GM23338 (cell line): Measurements from ENCODE around the gene ARL5C. TPM values are rescaled to one million over a fixed set of nuclear protein-coding genes. Genes with fewer than 3 reads are reported as not detected.

ENCODE experiments used
- ATAC-seq: fragments of 200-7000 bp; cut with Tn5 transposase; 3 replicates; pipeline ENCODE4 v1.9.1; 2020
- DNase-seq: peaks from one replicate; pipeline ENCODE4 v3.0.0-alpha.2; 2015; ENCODE audit warnings: low spot score
- H2AFZ ChIP-seq: fragments of 200-600 bp; sonication (generic); 2 replicates; pipeline ENCODE4 v1.8.0; 2016; ENCODE audit warnings: antibody characterized with exemption, mild to moderate bottlenecking, moderate library complexity
- H3F3A ChIP-seq: fragments of 200-600 bp; sonication (generic); replicated peaks from 2 replicates; pipeline ENCODE4 v1.8.0; 2017; ENCODE audit warnings: antibody characterized with exemption, mixed run types, low read depth
- H3K27ac ChIP-seq: fragments of 200-600 bp; sonication (generic); 2 replicates; pipeline ENCODE4 v1.6.1; 2016; ENCODE audit warnings: low read depth
- H3K27me3 ChIP-seq: fragments of 200-600 bp; sonication (generic); 2 replicates; pipeline ENCODE4 v1.8.0; 2016; ENCODE audit warnings: mild to moderate bottlenecking, mixed run types, moderate library complexity; ENCODE audit not compliant: insufficient read depth
- H3K36me3 ChIP-seq: fragments of 200-600 bp; sonication (generic); 2 replicates; pipeline ENCODE4 v1.8.0; 2016; ENCODE audit warnings: mild to moderate bottlenecking; ENCODE audit not compliant: insufficient read depth
- H3K4me1 ChIP-seq: fragments of 200-600 bp; sonication (generic); 2 replicates; pipeline ENCODE4 v1.8.0; 2016; ENCODE audit warnings: mild to moderate bottlenecking, moderate library complexity; ENCODE audit not compliant: insufficient read depth
- H3K4me2 ChIP-seq: fragments of 200-600 bp; sonication (generic); 2 replicates; pipeline ENCODE4 v1.7.1; 2017; ENCODE audit warnings: mixed run types
- H3K4me3 ChIP-seq: fragments of 200-600 bp; sonication (generic); 2 replicates; pipeline ENCODE4 v1.6.1; 2016; ENCODE audit warnings: mixed run types
- H3K79me2 ChIP-seq: fragments of 200-600 bp; sonication (generic); replicated peaks from 2 replicates; pipeline ENCODE4 v1.8.0; 2017; ENCODE audit warnings: mild to moderate bottlenecking; ENCODE audit not compliant: insufficient read depth
- H3K9me2 ChIP-seq: fragments of 200-600 bp; sonication (generic); 2 replicates; pipeline ENCODE4 v1.8.0; 2017; ENCODE audit not compliant: insufficient read depth
- H4K20me1 ChIP-seq: fragments of 200-600 bp; sonication (generic); replicated peaks from 2 replicates; pipeline ENCODE4 v1.8.0; 2017; ENCODE audit warnings: mild to moderate bottlenecking; ENCODE audit not compliant: insufficient read depth
- H3K27ac Mint-ChIP-seq: 2 replicates; pipeline ENCODE4 v1.8.0; 2020; ENCODE audit warnings: inconsistent platforms, mild to moderate bottlenecking, moderate library complexity, mixed read lengths
- H3K27me3 Mint-ChIP-seq: 3 replicates; pipeline ENCODE4 v1.8.0; 2022; ENCODE audit warnings: low read depth, mild to moderate bottlenecking, moderate library complexity, mixed read lengths, inconsistent platforms; ENCODE audit not compliant: insufficient read depth, poor library complexity
- H3K36me3 Mint-ChIP-seq: 3 replicates; pipeline ENCODE4 v1.8.0; 2021; ENCODE audit warnings: low read depth, mild to moderate bottlenecking, inconsistent platforms, moderate library complexity, mixed read lengths
- H3K4me1 Mint-ChIP-seq: 3 replicates; pipeline ENCODE4 v1.8.0; 2020; ENCODE audit warnings: mild to moderate bottlenecking, inconsistent platforms, mixed read lengths
- H3K4me3 Mint-ChIP-seq: 3 replicates; pipeline ENCODE4 v1.8.0; 2021; ENCODE audit warnings: moderate library complexity, mild to moderate bottlenecking, inconsistent platforms, mixed read lengths
- H3K9me3 Mint-ChIP-seq: 3 replicates; pipeline ENCODE4 v1.8.0; 2020; ENCODE audit warnings: moderate library complexity, mild to moderate bottlenecking, inconsistent platforms, mixed read lengths
- CREB1 ChIP-seq: fragments of 250-450 bp; sonication (Bioruptor Pico); IDR thresholded peaks from 2 replicates; pipeline ENCODE4 v1.5.0; 2020; ENCODE audit warnings: low read depth, mild to moderate bottlenecking, moderate library complexity
- EZH2 ChIP-seq: fragments of 200-600 bp; sonication (generic); IDR thresholded peaks from one replicate; pipeline ENCODE4 v1.8.0; 2017; ENCODE audit warnings: antibody characterized with exemption, mild to moderate bottlenecking, low read depth; ENCODE audit not compliant: unreplicated experiment
- EZH2phosphoT487 ChIP-seq: fragments of 200-600 bp; sonication (generic); IDR thresholded peaks from one replicate; pipeline ENCODE4 v1.8.1; 2018; ENCODE audit warnings: antibody characterized with exemption; ENCODE audit not compliant: unreplicated experiment
- JUNB ChIP-seq: IDR thresholded peaks from one replicate; pipeline ENCODE4 v1.6.1; 2016; ENCODE audit warnings: antibody characterized with exemption; ENCODE audit not compliant: unreplicated experiment
- NANOG ChIP-seq: IDR thresholded peaks from 2 replicates; pipeline ENCODE4 v1.6.1; 2016; ENCODE audit warnings: antibody characterized with exemption, borderline replicate concordance
- POLR2AphosphoS5 ChIP-seq: IDR thresholded peaks from 2 replicates; pipeline ENCODE4 v1.6.1; 2016; ENCODE audit warnings: antibody characterized with exemption, low read depth
- STAT1 ChIP-seq: IDR thresholded peaks from one replicate; pipeline ENCODE4 v1.6.1; 2016; ENCODE audit warnings: antibody characterized with exemption; ENCODE audit not compliant: unreplicated experiment
- ZNF114 ChIP-seq: fragments of 250-450 bp; sonication (Bioruptor Pico); IDR thresholded peaks from 2 replicates; pipeline ENCODE4 v1.5.0; 2020; ENCODE audit warnings: mild to moderate bottlenecking, moderate library complexity
- ZNF331 ChIP-seq: fragments of 250-450 bp; sonication (Bioruptor Pico); IDR thresholded peaks from 2 replicates; pipeline ENCODE4 v1.5.0; 2020; ENCODE audit warnings: low read depth, mild to moderate bottlenecking, moderate library complexity
- polyA plus RNA-seq: library from polyadenylated mRNA; unstranded; fragments of >200 nt; fragmentation: Nextera tagmentation; extraction: Ambion mirVana; gene quantifications from 2 replicates; pipeline ENCODE4 v1.2.1, GENCODE V29; 2016
- total RNA-seq: library from RNA; depleted of rRNA; stranded (reverse); fragments of >200 nt; shearing (Covaris generic); gene quantifications from 2 replicates; pipeline ENCODE4 v1.2.3, GENCODE V29; 2014
- TF ChIP-seq, protein P1 (sequence below): fragments of 250-450 bp; sonication (Bioruptor Pico); IDR thresholded peaks from 2 replicates; pipeline ENCODE4 v1.5.0; 2020; ENCODE audit warnings: mild to moderate bottlenecking, moderate library complexity
- TF ChIP-seq, protein P2 (sequence below), 2 experiments: fragments of 200-600 bp in 1 of 2; sonication (generic) in 1 of 2; conservative IDR thresholded peaks; 2 replicates each; pipeline versions ENCODE4 v1.5.1 to v1.6.1; 2016 to 2017; ENCODE audit warnings: antibody characterized with exemption in 2 of 2, low read depth in 2 of 2, mild to moderate bottlenecking in 2 of 2, moderate library complexity in 1 of 2
- TF ChIP-seq, protein P3 (sequence below): IDR thresholded peaks from one replicate; pipeline ENCODE4 v1.6.1; 2018; ENCODE audit warnings: antibody characterized with exemption; ENCODE audit not compliant: unreplicated experiment
- TF ChIP-seq, protein P4 (sequence below): IDR thresholded peaks from 2 replicates; pipeline ENCODE4 v1.6.1; 2016; ENCODE audit warnings: antibody characterized with exemption

ARL5C gene
- total and polyA plus RNA-seq, 2 experiments from 2014 or later, result not detected

DNA sequence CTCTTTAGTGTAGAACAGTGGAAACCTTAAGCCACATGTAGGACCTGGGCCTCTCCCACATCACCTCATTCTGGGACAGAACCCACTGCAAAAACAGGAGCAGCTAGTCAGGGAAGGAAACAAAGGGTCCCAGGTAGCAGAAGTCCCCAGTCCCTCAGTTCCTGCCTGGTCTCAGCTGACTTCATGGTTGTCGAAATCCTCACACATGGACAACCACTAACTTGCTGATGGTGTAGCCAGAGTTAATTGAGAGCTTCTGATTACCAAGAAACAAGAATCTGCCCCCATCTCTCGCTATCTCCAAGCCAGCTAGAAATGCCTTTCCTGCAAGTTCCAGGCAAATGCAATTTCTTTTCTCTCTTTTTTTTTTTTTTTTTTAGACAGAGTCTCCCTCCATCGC is 3.6 kb upstream of the ARL5C start:
- ATAC-seq (no peak), DNase-seq (no peak)
- H3K4me3 Mint-ChIP-seq, result no peak overlapping the region
- H3F3A ChIP-seq, result peaks cover 6% of the 10 kb centered on the region
- no peaks in the 10 kb centered on the region for H3K79me2 ChIP-seq
- H3K9me2 ChIP-seq, result no peaks in the 10 kb centered on the region
- H3K36me3 ChIP-seq, result no peaks in the 10 kb centered on the region
- H3K4me1 ChIP-seq, result peaks cover 26% of the 10 kb centered on the region
- no peak overlapping the region for H2AFZ ChIP-seq
- no peak overlapping the region for H3K4me2 ChIP-seq
- no peak for TF ChIP-seq NANOG
- no peak for TF ChIP-seq JUNB
- no peak for TF ChIP-seq EZH2
- TF ChIP-seq, protein P1, sequence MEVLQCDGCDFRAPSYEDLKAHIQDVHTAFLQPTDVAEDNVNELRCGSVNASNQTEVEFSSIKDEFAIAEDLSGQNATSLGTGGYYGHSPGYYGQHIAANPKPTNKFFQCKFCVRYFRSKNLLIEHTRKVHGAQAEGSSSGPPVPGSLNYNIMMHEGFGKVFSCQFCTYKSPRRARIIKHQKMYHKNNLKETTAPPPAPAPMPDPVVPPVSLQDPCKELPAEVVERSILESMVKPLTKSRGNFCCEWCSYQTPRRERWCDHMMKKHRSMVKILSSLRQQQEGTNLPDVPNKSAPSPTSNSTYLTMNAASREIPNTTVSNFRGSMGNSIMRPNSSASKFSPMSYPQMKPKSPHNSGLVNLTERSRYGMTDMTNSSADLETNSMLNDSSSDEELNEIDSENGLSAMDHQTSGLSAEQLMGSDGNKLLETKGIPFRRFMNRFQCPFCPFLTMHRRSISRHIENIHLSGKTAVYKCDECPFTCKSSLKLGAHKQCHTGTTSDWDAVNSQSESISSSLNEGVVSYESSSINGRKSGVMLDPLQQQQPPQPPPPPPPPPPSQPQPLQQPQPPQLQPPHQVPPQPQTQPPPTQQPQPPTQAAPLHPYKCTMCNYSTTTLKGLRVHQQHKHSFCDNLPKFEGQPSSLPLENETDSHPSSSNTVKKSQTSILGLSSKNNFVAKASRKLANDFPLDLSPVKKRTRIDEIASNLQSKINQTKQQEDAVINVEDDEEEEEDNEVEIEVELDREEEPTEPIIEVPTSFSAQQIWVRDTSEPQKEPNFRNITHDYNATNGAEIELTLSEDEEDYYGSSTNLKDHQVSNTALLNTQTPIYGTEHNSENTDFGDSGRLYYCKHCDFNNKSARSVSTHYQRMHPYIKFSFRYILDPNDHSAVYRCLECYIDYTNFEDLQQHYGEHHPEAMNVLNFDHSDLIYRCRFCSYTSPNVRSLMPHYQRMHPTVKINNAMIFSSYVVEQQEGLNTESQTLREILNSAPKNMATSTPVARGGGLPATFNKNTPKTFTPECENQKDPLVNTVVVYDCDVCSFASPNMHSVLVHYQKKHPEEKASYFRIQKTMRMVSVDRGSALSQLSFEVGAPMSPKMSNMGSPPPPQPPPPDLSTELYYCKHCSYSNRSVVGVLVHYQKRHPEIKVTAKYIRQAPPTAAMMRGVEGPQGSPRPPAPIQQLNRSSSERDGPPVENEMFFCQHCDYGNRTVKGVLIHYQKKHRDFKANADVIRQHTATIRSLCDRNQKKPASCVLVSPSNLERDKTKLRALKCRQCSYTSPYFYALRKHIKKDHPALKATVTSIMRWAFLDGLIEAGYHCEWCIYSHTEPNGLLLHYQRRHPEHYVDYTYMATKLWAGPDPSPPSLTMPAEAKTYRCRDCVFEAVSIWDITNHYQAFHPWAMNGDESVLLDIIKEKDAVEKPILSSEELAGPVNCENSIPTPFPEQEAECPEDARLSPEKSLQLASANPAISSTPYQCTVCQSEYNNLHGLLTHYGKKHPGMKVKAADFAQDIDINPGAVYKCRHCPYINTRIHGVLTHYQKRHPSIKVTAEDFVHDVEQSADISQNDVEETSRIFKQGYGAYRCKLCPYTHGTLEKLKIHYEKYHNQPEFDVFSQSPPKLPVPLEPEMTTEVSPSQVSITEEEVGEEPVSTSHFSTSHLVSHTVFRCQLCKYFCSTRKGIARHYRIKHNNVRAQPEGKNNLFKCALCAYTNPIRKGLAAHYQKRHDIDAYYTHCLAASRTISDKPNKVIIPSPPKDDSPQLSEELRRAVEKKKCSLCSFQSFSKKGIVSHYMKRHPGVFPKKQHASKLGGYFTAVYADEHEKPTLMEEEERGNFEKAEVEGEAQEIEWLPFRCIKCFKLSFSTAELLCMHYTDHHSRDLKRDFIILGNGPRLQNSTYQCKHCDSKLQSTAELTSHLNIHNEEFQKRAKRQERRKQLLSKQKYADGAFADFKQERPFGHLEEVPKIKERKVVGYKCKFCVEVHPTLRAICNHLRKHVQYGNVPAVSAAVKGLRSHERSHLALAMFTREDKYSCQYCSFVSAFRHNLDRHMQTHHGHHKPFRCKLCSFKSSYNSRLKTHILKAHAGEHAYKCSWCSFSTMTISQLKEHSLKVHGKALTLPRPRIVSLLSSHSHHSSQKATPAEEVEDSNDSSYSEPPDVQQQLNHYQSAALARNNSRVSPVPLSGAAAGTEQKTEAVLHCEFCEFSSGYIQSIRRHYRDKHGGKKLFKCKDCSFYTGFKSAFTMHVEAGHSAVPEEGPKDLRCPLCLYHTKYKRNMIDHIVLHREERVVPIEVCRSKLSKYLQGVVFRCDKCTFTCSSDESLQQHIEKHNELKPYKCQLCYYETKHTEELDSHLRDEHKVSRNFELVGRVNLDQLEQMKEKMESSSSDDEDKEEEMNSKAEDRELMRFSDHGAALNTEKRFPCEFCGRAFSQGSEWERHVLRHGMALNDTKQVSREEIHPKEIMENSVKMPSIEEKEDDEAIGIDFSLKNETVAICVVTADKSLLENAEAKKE (CRISPR knock-in tag), result no peak
- TF ChIP-seq, protein P2, sequence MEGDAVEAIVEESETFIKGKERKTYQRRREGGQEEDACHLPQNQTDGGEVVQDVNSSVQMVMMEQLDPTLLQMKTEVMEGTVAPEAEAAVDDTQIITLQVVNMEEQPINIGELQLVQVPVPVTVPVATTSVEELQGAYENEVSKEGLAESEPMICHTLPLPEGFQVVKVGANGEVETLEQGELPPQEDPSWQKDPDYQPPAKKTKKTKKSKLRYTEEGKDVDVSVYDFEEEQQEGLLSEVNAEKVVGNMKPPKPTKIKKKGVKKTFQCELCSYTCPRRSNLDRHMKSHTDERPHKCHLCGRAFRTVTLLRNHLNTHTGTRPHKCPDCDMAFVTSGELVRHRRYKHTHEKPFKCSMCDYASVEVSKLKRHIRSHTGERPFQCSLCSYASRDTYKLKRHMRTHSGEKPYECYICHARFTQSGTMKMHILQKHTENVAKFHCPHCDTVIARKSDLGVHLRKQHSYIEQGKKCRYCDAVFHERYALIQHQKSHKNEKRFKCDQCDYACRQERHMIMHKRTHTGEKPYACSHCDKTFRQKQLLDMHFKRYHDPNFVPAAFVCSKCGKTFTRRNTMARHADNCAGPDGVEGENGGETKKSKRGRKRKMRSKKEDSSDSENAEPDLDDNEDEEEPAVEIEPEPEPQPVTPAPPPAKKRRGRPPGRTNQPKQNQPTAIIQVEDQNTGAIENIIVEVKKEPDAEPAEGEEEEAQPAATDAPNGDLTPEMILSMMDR (conservative IDR thresholded peaks at IDR 0.05; ENCODE audit: low read depth in 2 of 2), result no peak
- TF ChIP-seq POLR2AphosphoS5, result no peak
- no peak for TF ChIP-seq EZH2phosphoT487
- no peak for TF ChIP-seq ZNF331 (CRISPR knock-in tag)
- TF ChIP-seq, protein P3, sequence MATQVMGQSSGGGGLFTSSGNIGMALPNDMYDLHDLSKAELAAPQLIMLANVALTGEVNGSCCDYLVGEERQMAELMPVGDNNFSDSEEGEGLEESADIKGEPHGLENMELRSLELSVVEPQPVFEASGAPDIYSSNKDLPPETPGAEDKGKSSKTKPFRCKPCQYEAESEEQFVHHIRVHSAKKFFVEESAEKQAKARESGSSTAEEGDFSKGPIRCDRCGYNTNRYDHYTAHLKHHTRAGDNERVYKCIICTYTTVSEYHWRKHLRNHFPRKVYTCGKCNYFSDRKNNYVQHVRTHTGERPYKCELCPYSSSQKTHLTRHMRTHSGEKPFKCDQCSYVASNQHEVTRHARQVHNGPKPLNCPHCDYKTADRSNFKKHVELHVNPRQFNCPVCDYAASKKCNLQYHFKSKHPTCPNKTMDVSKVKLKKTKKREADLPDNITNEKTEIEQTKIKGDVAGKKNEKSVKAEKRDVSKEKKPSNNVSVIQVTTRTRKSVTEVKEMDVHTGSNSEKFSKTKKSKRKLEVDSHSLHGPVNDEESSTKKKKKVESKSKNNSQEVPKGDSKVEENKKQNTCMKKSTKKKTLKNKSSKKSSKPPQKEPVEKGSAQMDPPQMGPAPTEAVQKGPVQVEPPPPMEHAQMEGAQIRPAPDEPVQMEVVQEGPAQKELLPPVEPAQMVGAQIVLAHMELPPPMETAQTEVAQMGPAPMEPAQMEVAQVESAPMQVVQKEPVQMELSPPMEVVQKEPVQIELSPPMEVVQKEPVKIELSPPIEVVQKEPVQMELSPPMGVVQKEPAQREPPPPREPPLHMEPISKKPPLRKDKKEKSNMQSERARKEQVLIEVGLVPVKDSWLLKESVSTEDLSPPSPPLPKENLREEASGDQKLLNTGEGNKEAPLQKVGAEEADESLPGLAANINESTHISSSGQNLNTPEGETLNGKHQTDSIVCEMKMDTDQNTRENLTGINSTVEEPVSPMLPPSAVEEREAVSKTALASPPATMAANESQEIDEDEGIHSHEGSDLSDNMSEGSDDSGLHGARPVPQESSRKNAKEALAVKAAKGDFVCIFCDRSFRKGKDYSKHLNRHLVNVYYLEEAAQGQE, result no peak
- no peak for TF ChIP-seq ZNF114 (CRISPR knock-in tag)
- no peak for TF ChIP-seq CREB1 (CRISPR knock-in tag)
- TF ChIP-seq, protein P4, sequence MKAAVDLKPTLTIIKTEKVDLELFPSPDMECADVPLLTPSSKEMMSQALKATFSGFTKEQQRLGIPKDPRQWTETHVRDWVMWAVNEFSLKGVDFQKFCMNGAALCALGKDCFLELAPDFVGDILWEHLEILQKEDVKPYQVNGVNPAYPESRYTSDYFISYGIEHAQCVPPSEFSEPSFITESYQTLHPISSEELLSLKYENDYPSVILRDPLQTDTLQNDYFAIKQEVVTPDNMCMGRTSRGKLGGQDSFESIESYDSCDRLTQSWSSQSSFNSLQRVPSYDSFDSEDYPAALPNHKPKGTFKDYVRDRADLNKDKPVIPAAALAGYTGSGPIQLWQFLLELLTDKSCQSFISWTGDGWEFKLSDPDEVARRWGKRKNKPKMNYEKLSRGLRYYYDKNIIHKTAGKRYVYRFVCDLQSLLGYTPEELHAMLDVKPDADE, result no peak
- no peak for TF ChIP-seq STAT1
- H3K4me1 Mint-ChIP-seq, result peaks cover 23% of the 10 kb centered on the region
- H3K27ac Mint-ChIP-seq, result no peak overlapping the region
- no peak overlapping the region for H3K27ac ChIP-seq
- H4K20me1 ChIP-seq, result no peaks in the 10 kb centered on the region
- H3K9me3 Mint-ChIP-seq, result peaks cover 9% of the 10 kb centered on the region; the same call in 2 of the 3 replicates
- H3K36me3 Mint-ChIP-seq, result peaks cover 7% of the 10 kb centered on the region; the same call in 1 of the 3 replicates
- peaks cover 33% of the 10 kb centered on the region for H3K27me3 ChIP-seq
- H3K27me3 Mint-ChIP-seq, result peaks cover 30% of the 10 kb centered on the region
- no peak overlapping the region for H3K4me3 ChIP-seq
